ENCODE results near the gene SLC22A14. TPM values are rescaled to one million over a fixed set of nuclear protein-coding genes. Genes with fewer than 3 reads are reported as not detected.

The SLC22A14 gene
- total RNA-seq, 1 experiment from 2014 or later = not detected

GRCh38 chr3:38323060-38323459 is 41.0 kb downstream of the SLC22A14 start:
- POLR2A ChIA-PET = no interaction called here
- Mint-ChIP-seq H3K27ac (no peak overlapping the region), H3K36me3 (peaks cover 3% of the 10 kb centered on the region; the same call in 1 of the 2 replicates), H3K4me3 (no peak overlapping the region), H3K4me1 (no peaks in the 10 kb centered on the region), H3K9me3 (peaks cover 33% of the 10 kb centered on the region), H3K27me3 (ENCODE audit: low read depth) (no peaks in the 10 kb centered on the region; the same call in none of the 2 replicates)
- no peak for DNase-seq (ENCODE audit: low spot score)
- CTCF ChIA-PET = no interaction called here
- no peak for ATAC-seq
- TF ChIP-seq CBFB (CRISPR knock-in tag; IDR thresholded peaks at IDR 0.05; ENCODE audit: low read depth) = no peak
- no peak for TF ChIP-seq SMAD4 (CRISPR knock-in tag; IDR thresholded peaks at IDR 0.05)
- TF ChIP-seq FOXP4 (CRISPR knock-in tag; IDR thresholded peaks at IDR 0.05) = no peak
- TF ChIP-seq KAT7 (CRISPR knock-in tag; IDR thresholded peaks at IDR 0.05; ENCODE audit: borderline replicate concordance) = no peak
- TF ChIP-seq MYBL2 (CRISPR knock-in tag; IDR thresholded peaks at IDR 0.05) = no peak
- TF ChIP-seq ZNF138 (CRISPR knock-in tag; conservative IDR thresholded peaks at IDR 0.05) = no peak
- no peak for TF ChIP-seq ZNF263 (CRISPR knock-in tag; IDR thresholded peaks at IDR 0.05; ENCODE audit: low read depth)
- no peak for TF ChIP-seq NR2C2 (CRISPR knock-in tag; IDR thresholded peaks at IDR 0.05)
- TF ChIP-seq STAT6 (CRISPR knock-in tag; conservative IDR thresholded peaks at IDR 0.05; ENCODE audit: low read depth) = no peak
- TF ChIP-seq JUN (CRISPR knock-in tag; IDR thresholded peaks at IDR 0.05) = no peak
- TF ChIP-seq ZNF423 (CRISPR knock-in tag; IDR thresholded peaks at IDR 0.05) = no peak
- TF ChIP-seq SOX15 (CRISPR knock-in tag; IDR thresholded peaks at IDR 0.05) = no peak
- TF ChIP-seq HMGXB4 (CRISPR knock-in tag; IDR thresholded peaks at IDR 0.05) = no peak
- TF ChIP-seq PRRX2 (CRISPR knock-in tag; IDR thresholded peaks at IDR 0.05) = no peak
- TF ChIP-seq ATF1 (CRISPR knock-in tag; IDR thresholded peaks at IDR 0.05) = no peak
- TF ChIP-seq ZBTB43 (CRISPR knock-in tag; IDR thresholded peaks at IDR 0.05) = no peak
- no peak for TF ChIP-seq TCF7 (CRISPR knock-in tag; IDR thresholded peaks at IDR 0.05; ENCODE audit: low read depth)
- no peak for TF ChIP-seq EMX1 (CRISPR knock-in tag; IDR thresholded peaks at IDR 0.05)
- TF ChIP-seq RELA (CRISPR knock-in tag; IDR thresholded peaks at IDR 0.05; ENCODE audit: borderline replicate concordance) = no peak

- no peak for TF ChIP-seq PREB (CRISPR knock-in tag; IDR thresholded peaks at IDR 0.05; ENCODE audit: borderline replicate concordance)
- TF ChIP-seq EMX1 (CRISPR knock-in tag; IDR thresholded peaks at IDR 0.05) = no peak
- no peak for TF ChIP-seq ZNF671 (CRISPR knock-in tag; IDR thresholded peaks at IDR 0.05)
- TF ChIP-seq ZMAT4 (CRISPR knock-in tag; IDR thresholded peaks at IDR 0.05) = no peak
- no peak for TF ChIP-seq FOXJ3 (CRISPR knock-in tag; IDR thresholded peaks at IDR 0.05; ENCODE audit: borderline replicate concordance)
- no peak for TF ChIP-seq ZNF232 (CRISPR knock-in tag; IDR thresholded peaks at IDR 0.05)
- DNase-seq (ENCODE audit: low spot score) (no peak), ATAC-seq (no peak)
- POLR2A ChIA-PET = no interaction called here
- Mint-ChIP-seq H3K27me3 (ENCODE audit: low read depth) (no peaks in the 10 kb centered on the region; the same call in none of the 2 replicates), H3K36me3 (peaks cover 3% of the 10 kb centered on the region; the same call in 1 of the 2 replicates), H3K9me3 (peaks cover 33% of the 10 kb centered on the region), H3K4me3 (no peak overlapping the region), H3K27ac (no peak overlapping the region), H3K4me1 (no peaks in the 10 kb centered on the region)
- CTCF ChIA-PET = interaction anchor here (2.3 kb wide), 1 partner anchor 22 kb away, joined by 8 read pairs; the partner anchor contains the start of gene XYLB
Observed at GRCh38 chr3:38325256-38325655, 43.2 kb downstream of the SLC22A14 start.
